H9 (cell line): ENCODE measurements around the gene TMF1. TPM values are rescaled to one million over a fixed set of nuclear protein-coding genes. Genes with fewer than 3 reads are reported as not detected.

Source experiments
- DNase-seq: peaks from one replicate; pipeline ENCODE4 v3.0.0-alpha.2; 2017
- H2AFZ ChIP-seq: one replicate; pipeline ENCODE4 v1.6.1; 2013; ENCODE audit warnings: mild to moderate bottlenecking, low read length, control low read depth, moderate library complexity
- H2AK5ac ChIP-seq: 2 replicates; pipeline ENCODE4 v1.6.1; 2013; ENCODE audit warnings: low read length, control low read depth, mixed read lengths; ENCODE audit not compliant: insufficient read length
- H2BK120ac ChIP-seq: one replicate; pipeline ENCODE4 v1.6.1; 2013; ENCODE audit warnings: low read depth, mild to moderate bottlenecking, low read length, control low read depth, inconsistent platforms; ENCODE audit not compliant: poor library complexity, severe bottlenecking
- H2BK12ac ChIP-seq: 2 replicates; pipeline ENCODE4 v1.6.1; 2013; ENCODE audit warnings: low read length, control low read depth, mixed read lengths, low read depth; ENCODE audit not compliant: insufficient read length
- H2BK15ac ChIP-seq: 2 replicates; pipeline ENCODE4 v1.6.1; 2013; ENCODE audit warnings: low read depth, low read length, control low read depth
- H2BK20ac ChIP-seq: one replicate; pipeline ENCODE4 v1.6.1; 2013; ENCODE audit warnings: low read depth, mild to moderate bottlenecking, low read length, control low read depth, inconsistent platforms; ENCODE audit not compliant: poor library complexity, severe bottlenecking
- H2BK5ac ChIP-seq: 2 replicates; pipeline ENCODE4 v1.6.1; 2013; ENCODE audit warnings: low read length, control low read depth, mixed read lengths; ENCODE audit not compliant: insufficient read length
- H3K14ac ChIP-seq: 2 replicates; pipeline ENCODE4 v1.6.1; 2013; ENCODE audit warnings: low read length, control low read depth; ENCODE audit not compliant: insufficient read depth
- H3K18ac ChIP-seq: 2 replicates; pipeline ENCODE4 v1.6.1; 2013; ENCODE audit warnings: low read depth, mild to moderate bottlenecking, mixed read lengths, low read length, control low read depth; ENCODE audit not compliant: insufficient read length
- H3K23ac ChIP-seq: 2 replicates; pipeline ENCODE4 v1.6.1; 2013; ENCODE audit warnings: low read length, control low read depth, mixed read lengths, low read depth; ENCODE audit not compliant: insufficient read length
- H3K23me2 ChIP-seq: 2 replicates; pipeline ENCODE4 v1.6.1; 2013; ENCODE audit warnings: low read depth, mild to moderate bottlenecking, mixed read lengths, low read length, control low read depth; ENCODE audit not compliant: insufficient read length, poor library complexity, severe bottlenecking
- H3K27ac ChIP-seq: 2 replicates; pipeline ENCODE4 v1.5.1; 2013; ENCODE audit warnings: low read length, control low read depth, mixed read lengths, low read depth; ENCODE audit not compliant: insufficient read length
- H3K27me3 ChIP-seq: 2 replicates; pipeline ENCODE4 v1.6.1; 2013; ENCODE audit warnings: low read length, control low read depth, inconsistent platforms; ENCODE audit not compliant: insufficient read depth
- H3K4ac ChIP-seq: 2 replicates; pipeline ENCODE4 v1.6.1; 2013; ENCODE audit warnings: low read depth, mild to moderate bottlenecking, control low read depth, inconsistent platforms, low read length, moderate library complexity
- H3K4me1 ChIP-seq: 2 replicates; pipeline ENCODE4 v1.6.1; 2013; ENCODE audit warnings: low read length, control low read depth, inconsistent platforms; ENCODE audit not compliant: insufficient read depth
- H3K4me2 ChIP-seq: 2 replicates; pipeline ENCODE4 v1.6.1; 2013; ENCODE audit warnings: low read length, control low read depth, mixed read lengths; ENCODE audit not compliant: insufficient read length, insufficient read depth
- H3K56ac ChIP-seq: 2 replicates; pipeline ENCODE4 v1.6.1; 2013; ENCODE audit warnings: low read depth, mild to moderate bottlenecking, mixed read lengths, low read length, control low read depth; ENCODE audit not compliant: insufficient read length
- H3K79me1 ChIP-seq: 2 replicates; pipeline ENCODE4 v1.6.1; 2013; ENCODE audit warnings: low read depth, mild to moderate bottlenecking, moderate library complexity, low read length, control low read depth, inconsistent platforms; ENCODE audit not compliant: insufficient read depth, poor library complexity, severe bottlenecking
- H3K79me2 ChIP-seq: 2 replicates; pipeline ENCODE4 v1.6.1; 2013; ENCODE audit warnings: low read length, control low read depth, inconsistent platforms; ENCODE audit not compliant: insufficient read depth
- H3K9ac ChIP-seq: 2 replicates; pipeline ENCODE4 v1.6.1; 2013; ENCODE audit warnings: low read length, control low read depth, mixed read lengths; ENCODE audit not compliant: insufficient read length; ENCODE audit errors: extremely low read depth
- H3K9me3 ChIP-seq: one replicate; pipeline ENCODE4 v1.6.1; 2013; ENCODE audit warnings: low read depth, low read length, inconsistent platforms; ENCODE audit not compliant: control insufficient read depth
- H3T11ph ChIP-seq: one replicate; pipeline ENCODE4 v1.6.1; 2013; ENCODE audit warnings: mild to moderate bottlenecking, low read length, control low read depth, inconsistent platforms
- H4K20me1 ChIP-seq: one replicate; pipeline ENCODE4 v1.6.1; 2013; ENCODE audit not compliant: control insufficient read depth, insufficient read length, insufficient read depth
- H4K5ac ChIP-seq: 2 replicates; pipeline ENCODE4 v1.6.1; 2013; ENCODE audit warnings: low read depth, mild to moderate bottlenecking, mixed read lengths, low read length, control low read depth; ENCODE audit not compliant: insufficient read length
- H4K8ac ChIP-seq: replicated peaks from 2 replicates; pipeline ENCODE4 v1.6.1; 2013; ENCODE audit warnings: low read length, control low read depth, mixed read lengths, low read depth; ENCODE audit not compliant: insufficient read length
- H4K91ac ChIP-seq: 2 replicates; pipeline ENCODE4 v1.6.1; 2013; ENCODE audit warnings: low read depth, mild to moderate bottlenecking, moderate library complexity, mixed read lengths, low read length, control low read depth; ENCODE audit not compliant: insufficient read length
- H3K27ac Mint-ChIP-seq, 3 experiments: 2 replicates in 2 of 3; 3 replicates in 1 of 3; pipeline ENCODE4 v1.8.0; 2020 to 2021; ENCODE audit warnings: mixed read lengths in 3 of 3, mild to moderate bottlenecking in 1 of 3, moderate library complexity in 1 of 3
- H3K27me3 Mint-ChIP-seq: 2 replicates; pipeline ENCODE4 v1.8.0; 2021; ENCODE audit warnings: low read depth, mild to moderate bottlenecking, moderate library complexity, mixed read lengths
- H3K36me3 Mint-ChIP-seq, 3 experiments: 2 replicates in 2 of 3; 3 replicates in 1 of 3; pipeline ENCODE4 v1.8.0; 2020 to 2021; ENCODE audit warnings: low read depth in 3 of 3, mixed read lengths in 3 of 3; ENCODE audit not compliant: insufficient read depth in 1 of 3
- H3K4me1 Mint-ChIP-seq, 2 experiments: 2 replicates each; pipeline ENCODE4 v1.8.0; 2020; ENCODE audit warnings: mixed read lengths in 2 of 2
- H3K4me3 Mint-ChIP-seq, 2 experiments: 2 replicates in 1 of 2; 3 replicates in 1 of 2; pipeline ENCODE4 v1.8.0; 2020 to 2021; ENCODE audit warnings: mild to moderate bottlenecking in 2 of 2, mixed read lengths in 2 of 2, moderate library complexity in 1 of 2
- H3K9me3 Mint-ChIP-seq, 2 experiments: 2 replicates in 1 of 2; 3 replicates in 1 of 2; pipeline ENCODE4 v1.8.0; 2020; ENCODE audit warnings: mild to moderate bottlenecking in 2 of 2, mixed read lengths in 2 of 2, moderate library complexity in 1 of 2
- CTCF ChIP-seq: fragments of 200-600 bp; sonication (generic); conservative IDR thresholded peaks from 3 replicates; pipeline ENCODE4 v1.8.0; 2021; ENCODE audit warnings: antibody characterized with exemption, mild to moderate bottlenecking
- WGBS: extraction: QIAGEN DNeasy Blood & Tissue Kit; methylation state at CpG from one replicate; pipeline ENCODE4 v1.1.7; 2013; ENCODE audit warnings: missing lambda C conversion rate, low lambda C conversion rate, mixed read lengths; ENCODE audit not compliant: insufficient read length; ENCODE audit errors: extremely low coverage; 5-methylcytosine and 5-hydroxymethylcytosine counted together
- total RNA-seq: library from RNA; stranded (reverse); gene quantifications from 2 replicates; pipeline ENCODE4 v1.2.1, GENCODE V29; 2021

The TMF1 gene
- total RNA-seq, 1 experiment from 2014 or later, result 21.9 TPM

- H3K4me1 Mint-ChIP-seq, result peaks cover 35 to 37% of the 10 kb centered on the region in 2 experiments
- H4K8ac ChIP-seq, result no peak overlapping the region
- H3K79me1 ChIP-seq, result peaks cover 6% of the 10 kb centered on the region
- peaks cover 10% of the 10 kb centered on the region for H3K23me2 ChIP-seq
- H3K27me3 ChIP-seq, result no peaks in the 10 kb centered on the region
- no peak overlapping the region for H3K4me2 ChIP-seq
- no peak overlapping the region for H2BK5ac ChIP-seq
- H3K14ac ChIP-seq, result no peak overlapping the region
- H2AK5ac ChIP-seq, result no peak overlapping the region
- H3K27me3 Mint-ChIP-seq, result no peaks in the 10 kb centered on the region; the same call in 1 of the 2 replicates
- no peaks in the 10 kb centered on the region for H4K20me1 ChIP-seq
- H4K91ac ChIP-seq, result no peak overlapping the region
- H3K4me1 ChIP-seq, result peaks cover 6% of the 10 kb centered on the region; the same call in 1 of the 2 replicates
- no peak overlapping the region for H2BK120ac ChIP-seq
- H3T11ph ChIP-seq, result no peak overlapping the region
- no peak overlapping the region for H3K18ac ChIP-seq
- no peak overlapping the region for H3K27ac Mint-ChIP-seq
- H3K4me3 Mint-ChIP-seq, result no peak overlapping the region
- no peak overlapping the region for H4K5ac ChIP-seq
- no peak overlapping the region for H3K27ac ChIP-seq
- peaks cover 0 to 5% (median 0%) of the 10 kb centered on the region in 3 experiments; a peak in 3 of 7 replicates for H3K36me3 Mint-ChIP-seq
- no peak overlapping the region for H2BK12ac ChIP-seq
- no peak for TF ChIP-seq CTCF
- H3K56ac ChIP-seq, result no peak overlapping the region
- no CpG with 5 or more reads among the region's 2 CpGs for WGBS
- H3K79me2 ChIP-seq, result peaks cover 5% of the 10 kb centered on the region; the same call in 1 of the 2 replicates
- H3K9ac ChIP-seq, result no peak overlapping the region
- H2BK20ac ChIP-seq, result no peak overlapping the region
- no peak overlapping the region for H3K4ac ChIP-seq
- no peak for DNase-seq
- no peaks in the 10 kb centered on the region for H3K9me3 ChIP-seq
- H2AFZ ChIP-seq, result no peak overlapping the region
- H3K23ac ChIP-seq, result no peak overlapping the region
- no peak overlapping the region for H2BK15ac ChIP-seq
- H3K9me3 Mint-ChIP-seq, result no peaks in the 10 kb centered on the region
These were observed 30.2 kb upstream of the TMF1 start for GRCh38 chr3:69082361-69082760.
